GM21528 (cell line): ENCODE results near the gene ARHGAP45.

Source experiments
- ATAC-seq: cut with Tn5 transposase; IDR thresholded peaks from one replicate; pipeline ENCODE4 v1.9.1; 2021; ENCODE audit warnings: mild to moderate bottlenecking, moderate library complexity; ENCODE audit not compliant: unreplicated experiment, low FRiP score

The ARHGAP45 gene

GRCh38 chr19:1053176-1054101 lies 13.5 kb upstream of the ARHGAP45 start:
- ATAC-seq: no peak

GRCh38 chr19:1054102-1055027 lies 12.6 kb upstream of the ARHGAP45 start:
- no peak for ATAC-seq

- no peak for ATAC-seq
These were observed 11.9 kb upstream of the ARHGAP45 start for GRCh38 chr19:1055028-1055425.

GRCh38 chr19:1055886-1056620 lies 10.9 kb upstream of the ARHGAP45 start:
- ATAC-seq: no peak

GRCh38 chr19:1057176-1057855 lies 9.7 kb upstream of the ARHGAP45 start:
- ATAC-seq: no peak

DNA sequence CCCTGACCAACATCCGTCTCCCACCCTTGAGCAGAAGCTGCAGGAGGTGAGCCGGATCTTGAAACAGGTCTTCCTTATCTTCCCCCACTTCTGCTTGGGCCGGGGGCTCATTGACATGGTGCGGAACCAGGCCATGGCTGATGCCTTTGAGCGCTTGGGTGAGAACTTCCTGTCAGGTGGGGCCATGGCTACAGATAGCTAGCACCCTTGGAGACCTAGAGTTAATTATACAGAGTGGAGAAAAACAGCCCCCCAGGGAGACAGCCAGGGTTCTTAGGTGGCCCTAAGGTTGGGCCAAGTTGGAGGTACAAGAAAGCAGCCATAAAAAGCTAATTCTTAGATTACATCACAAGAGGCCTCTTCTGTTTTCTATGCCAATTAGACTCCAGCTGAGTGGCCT lies 8.9 kb upstream of the ARHGAP45 start:
- no peak for ATAC-seq

- ATAC-seq: no peak
These were observed 6.3 kb upstream of the ARHGAP45 start for GRCh38 chr19:1060689-1061088.

DNA sequence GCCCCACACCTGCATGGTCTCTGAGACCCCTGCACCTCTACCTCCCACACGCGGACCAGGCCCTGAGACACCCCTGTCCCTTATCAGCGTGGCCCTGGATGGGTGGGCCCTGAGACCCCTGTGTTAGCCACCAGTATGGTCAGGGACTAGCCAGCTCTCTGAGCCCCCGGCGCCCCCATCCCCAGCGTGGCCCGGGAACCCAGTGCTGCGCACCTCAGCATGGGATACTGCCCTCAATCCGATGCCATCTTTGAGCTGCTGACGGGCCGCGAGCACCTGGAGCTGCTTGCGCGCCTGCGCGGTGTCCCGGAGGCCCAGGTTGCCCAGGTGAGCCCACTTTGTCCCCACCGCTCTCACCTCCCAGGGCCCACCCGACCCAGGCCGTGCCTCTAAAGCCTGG lies 5.0 kb upstream of the ARHGAP45 start:
- ATAC-seq: no peak

GRCh38 chr19:1062387-1063029 lies 4.5 kb upstream of the ARHGAP45 start:
- no peak for ATAC-seq

GRCh38 chr19:1063030-1063908 lies 3.7 kb upstream of the ARHGAP45 start:
- ATAC-seq: no peak

- ATAC-seq: no peak
These were observed 2.9 kb upstream of the ARHGAP45 start for GRCh38 chr19:1063909-1064660.

- no peak for ATAC-seq
These were observed 2.0 kb upstream of the ARHGAP45 start for GRCh38 chr19:1064661-1065605.

DNA sequence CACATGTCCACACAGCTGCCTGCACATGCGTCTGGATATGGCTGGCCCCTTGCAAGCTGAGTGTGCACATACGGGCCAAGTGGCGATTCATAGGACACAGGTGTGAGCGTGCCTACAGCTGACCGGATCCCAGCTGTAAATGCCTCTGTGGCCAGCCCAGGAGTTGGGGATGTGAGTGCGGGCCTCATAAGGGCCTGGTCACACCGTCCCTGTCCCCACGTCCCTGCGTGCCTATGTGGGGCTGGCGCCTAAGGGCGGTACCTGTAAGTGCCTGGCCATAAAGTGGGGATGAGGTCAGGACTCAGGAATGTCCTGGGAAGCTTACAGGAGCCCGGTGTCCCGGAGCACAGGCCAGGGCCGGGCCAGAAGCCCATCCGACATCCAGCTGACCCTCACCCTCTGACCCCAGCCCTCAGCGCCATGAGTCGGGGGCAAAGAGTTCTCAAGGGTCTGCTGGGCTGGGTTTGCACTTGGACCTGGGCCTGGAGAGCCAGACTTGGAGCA lies 1.3 kb upstream of the ARHGAP45 start:
- ATAC-seq: no peak

- no peak for ATAC-seq
These were observed 668 bp upstream of the ARHGAP45 start for GRCh38 chr19:1066251-1066747.

DNA sequence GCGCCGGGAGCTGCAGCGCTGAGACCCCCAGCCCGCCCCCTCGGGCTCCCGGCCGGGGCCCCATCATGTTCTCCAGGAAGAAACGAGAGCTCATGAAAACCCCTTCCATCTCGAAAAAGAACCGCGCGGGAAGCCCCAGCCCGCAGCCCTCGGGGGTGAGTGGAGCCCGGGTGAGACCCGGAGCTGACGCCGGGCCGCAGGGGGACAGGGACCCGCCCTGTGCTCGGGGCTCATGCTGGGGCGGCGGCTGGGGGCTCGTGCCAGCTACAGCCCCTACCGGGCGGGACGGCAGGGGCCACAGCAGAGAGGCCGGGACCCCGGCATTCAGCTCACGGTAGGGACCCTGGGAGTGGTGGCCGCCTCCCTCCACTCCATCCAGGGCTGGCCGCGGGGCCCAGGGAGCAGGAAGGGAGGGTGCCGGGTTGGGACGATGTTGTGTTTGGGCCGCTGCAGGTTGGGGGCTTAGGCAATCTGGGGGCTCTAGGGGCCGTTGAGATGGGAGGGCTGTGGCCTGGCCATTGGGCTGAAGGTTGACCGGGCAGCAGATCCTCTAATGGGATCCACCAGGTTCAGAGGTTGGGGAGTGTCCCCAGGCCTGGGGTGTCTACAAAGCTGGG lies 482 bp downstream of the ARHGAP45 start:
- ATAC-seq: no peak
